SK-N-SH (cell line): ENCODE results near the gene STH. TPM values are rescaled to one million over a fixed set of nuclear protein-coding genes. Genes with fewer than 3 reads are reported as not detected.

ENCODE experiments used
- CTCF ChIA-PET: fragments of 300-600, 350-600 bp; formaldehyde crosslinking; extraction: SDS; loops from one replicate; lab custom pipeline; 2021; lab: Yijun Ruan, JAX
- POLR2A ChIA-PET: fragments of 350-600 bp; sonication (Branson Sonifier 250); formaldehyde crosslinking; extraction: SDS; loops from one replicate; lab custom pipeline; 2020; ENCODE audit warnings: antibody characterized with exemption, inconsistent platforms; lab: Yijun Ruan, JAX
- DNase-seq: peaks from one replicate; pipeline ENCODE4 v3.0.0; 2012
- H2AFZ ChIP-seq: fragments of 200-600 bp; sonication (generic); 2 replicates; pipeline ENCODE4 v1.8.1; 2016; ENCODE audit warnings: antibody characterized with exemption, mild to moderate bottlenecking, low read depth
- H3F3A ChIP-seq: fragments of 200-600 bp; sonication (generic); replicated peaks from 2 replicates; pipeline ENCODE3; 2016; ENCODE audit warnings: antibody characterized with exemption, mild to moderate bottlenecking; ENCODE audit not compliant: insufficient read depth
- H3K27ac ChIP-seq, 2 experiments: fragments of 200-500 bp in 1 of 2; fragments of 200-600 bp in 1 of 2; sonication (Bioruptor generic) in 1 of 2; sonication (generic), shearing (Covaris generic) in 1 of 2; 2 replicates each; pipeline versions ENCODE4 v1.5.1 to v1.6.1; 2014 to 2016; ENCODE audit warnings: low read depth in 2 of 2, inconsistent platforms in 1 of 2, low read length in 1 of 2, mild to moderate bottlenecking in 1 of 2, mixed read lengths in 1 of 2
- H3K27me3 ChIP-seq: fragments of 200-600 bp; sonication (generic), shearing (Covaris generic); 2 replicates; pipeline ENCODE4 v1.6.1; 2016; ENCODE audit warnings: mixed run types; ENCODE audit not compliant: insufficient read depth
- H3K36me3 ChIP-seq, 2 experiments: fragments of 200-500 bp in 1 of 2; fragments of 200-600 bp in 1 of 2; sonication (Bioruptor generic) in 1 of 2; sonication (generic) in 1 of 2; replicated peaks in 1 of 2; 2 replicates each; pipeline versions ENCODE3 to v1.5.1; 2014 to 2016; ENCODE audit warnings: low read length in 1 of 2, mild to moderate bottlenecking in 1 of 2; ENCODE audit not compliant: insufficient read depth in 2 of 2, control insufficient read depth in 1 of 2
- H3K4me1 ChIP-seq, 2 experiments: fragments of 200-500 bp in 1 of 2; fragments of 200-600 bp in 1 of 2; sonication (Bioruptor generic) in 1 of 2; sonication (generic), shearing (Covaris generic) in 1 of 2; 2 replicates each; pipeline versions ENCODE4 v1.5.1 to v1.6.1; 2014 to 2016; ENCODE audit warnings: low read depth in 1 of 2, low read length in 1 of 2, mixed run types in 1 of 2; ENCODE audit not compliant: insufficient read depth in 2 of 2, control insufficient read depth in 1 of 2
- H3K4me2 ChIP-seq: fragments of 200-600 bp; sonication (generic), shearing (Covaris generic); 2 replicates; pipeline ENCODE4 v1.6.1; 2017; ENCODE audit warnings: mixed run types
- H3K4me3 ChIP-seq, 2 experiments: fragments of 200-500 bp in 1 of 2; fragments of 200-600 bp in 1 of 2; sonication (Bioruptor generic) in 1 of 2; sonication (generic), shearing (Covaris generic) in 1 of 2; 2 replicates each; pipeline versions ENCODE4 v1.5.1 to v1.8.1; 2014 to 2016; ENCODE audit warnings: low read depth in 2 of 2, inconsistent platforms in 1 of 2, low read length in 1 of 2, mild to moderate bottlenecking in 1 of 2, mixed read lengths in 1 of 2, moderate library complexity in 1 of 2
- H3K79me2 ChIP-seq: fragments of 200-600 bp; sonication (generic); 2 replicates; pipeline ENCODE4 v1.8.1; 2017; ENCODE audit warnings: mild to moderate bottlenecking; ENCODE audit not compliant: insufficient read depth
- H3K9ac ChIP-seq: fragments of 200-600 bp; sonication (generic); 2 replicates; pipeline ENCODE4 v1.6.1; 2017; ENCODE audit warnings: mixed run types
- H3K9me2 ChIP-seq: fragments of 200-600 bp; sonication (generic); 2 replicates; pipeline ENCODE4 v1.6.1; 2017; ENCODE audit warnings: mixed run types
- H3K9me3 ChIP-seq: fragments of 200-600 bp; sonication (generic); 2 replicates; pipeline ENCODE4 v1.6.1; 2017; ENCODE audit warnings: mixed run types, mild to moderate bottlenecking, moderate library complexity
- H4K20me1 ChIP-seq: fragments of 200-600 bp; sonication (generic); 2 replicates; pipeline ENCODE4 v1.6.1; 2017; ENCODE audit warnings: mild to moderate bottlenecking, mixed run types; ENCODE audit not compliant: insufficient read depth
- ELF1 ChIP-seq: IDR thresholded peaks from 2 replicates; pipeline ENCODE4 v1.4.0; 2012
- EZH2phosphoT487 ChIP-seq: fragments of 200-600 bp; sonication (generic); IDR thresholded peaks from 2 replicates; pipeline ENCODE4 v1.6.1; 2017; ENCODE audit warnings: low read depth, mixed run types, mild to moderate bottlenecking, antibody characterized with exemption, moderate library complexity, borderline replicate concordance
- FOSL2 ChIP-seq: IDR thresholded peaks from 2 replicates; pipeline ENCODE4 v1.4.0; 2012; ENCODE audit warnings: low read depth, mild to moderate bottlenecking, moderate library complexity, borderline replicate concordance
- FOXJ3 ChIP-seq: sonication (generic); formaldehyde crosslinking; IDR thresholded peaks from 2 replicates; pipeline ENCODE4 v1.5.1; 2020; ENCODE audit warnings: mild to moderate bottlenecking, missing genetic modification reagents
- GABPA ChIP-seq: IDR thresholded peaks from 2 replicates; pipeline ENCODE4 v1.4.0; 2012; ENCODE audit warnings: low read depth, mild to moderate bottlenecking
- JUND ChIP-seq: IDR thresholded peaks from 2 replicates; pipeline ENCODE4 v1.4.0; 2012
- NFIC ChIP-seq: IDR thresholded peaks from 2 replicates; pipeline ENCODE4 v1.4.0; 2012; ENCODE audit warnings: borderline replicate concordance
- NRF1 ChIP-seq: IDR thresholded peaks from 2 replicates; pipeline ENCODE4 v1.6.1; 2012; ENCODE audit warnings: low read depth, mild to moderate bottlenecking, low read length
- RXRA ChIP-seq: IDR thresholded peaks from 2 replicates; pipeline ENCODE4 v1.4.0; 2012; ENCODE audit warnings: low read depth, mild to moderate bottlenecking, borderline replicate concordance
- SMC3 ChIP-seq: IDR thresholded peaks from 2 replicates; pipeline ENCODE4 v1.6.1; 2012; ENCODE audit warnings: low read depth, low read length, improper control_type of control experiment
- TCF12 ChIP-seq: IDR thresholded peaks from 2 replicates; pipeline ENCODE4 v1.4.0; 2012
- TEAD4 ChIP-seq: IDR thresholded peaks from 2 replicates; pipeline ENCODE4 v1.4.0; 2012; ENCODE audit warnings: mild to moderate bottlenecking, borderline replicate concordance; ENCODE audit not compliant: insufficient read depth
- YY1 ChIP-seq: IDR thresholded peaks from 2 replicates; pipeline ENCODE4 v1.4.0; 2012; ENCODE audit warnings: low read depth, mild to moderate bottlenecking
- WGBS: methylation state at CpG from one replicate; pipeline ENCODE4 v1.1.6; 2017; ENCODE audit warnings: low lambda C conversion rate; 5-methylcytosine and 5-hydroxymethylcytosine counted together
- polyA plus RNA-seq, 3 experiments: library from polyadenylated mRNA; depleted of rRNA; stranded (reverse); fragments of >200 nt; gene quantifications; 2 replicates each; pipeline ENCODE4 v1.2.3, GENCODE V29; 2012
- TF ChIP-seq, protein P1 (sequence below): fragments of 200-600 bp; sonication (generic); IDR thresholded peaks from 2 replicates; pipeline ENCODE4 v1.6.1; 2017; ENCODE audit warnings: antibody characterized with exemption, mild to moderate bottlenecking, moderate library complexity
- TF ChIP-seq, protein P2 (sequence below): IDR thresholded peaks from 2 replicates; pipeline ENCODE4 v1.4.0; 2012; ENCODE audit warnings: low read depth
- TF ChIP-seq, protein P3 (sequence below): IDR thresholded peaks from 2 replicates; pipeline ENCODE4 v1.4.0; 2012; ENCODE audit warnings: low read depth, borderline replicate concordance
- TF ChIP-seq, protein P4 (sequence below): IDR thresholded peaks from 2 replicates; pipeline ENCODE4 v1.4.0; 2012; ENCODE audit warnings: low read depth, borderline replicate concordance

The STH gene
- polyA plus RNA-seq, 1 of the 3 experiments (the other 2 are of a cell fraction): not detected

DNA sequence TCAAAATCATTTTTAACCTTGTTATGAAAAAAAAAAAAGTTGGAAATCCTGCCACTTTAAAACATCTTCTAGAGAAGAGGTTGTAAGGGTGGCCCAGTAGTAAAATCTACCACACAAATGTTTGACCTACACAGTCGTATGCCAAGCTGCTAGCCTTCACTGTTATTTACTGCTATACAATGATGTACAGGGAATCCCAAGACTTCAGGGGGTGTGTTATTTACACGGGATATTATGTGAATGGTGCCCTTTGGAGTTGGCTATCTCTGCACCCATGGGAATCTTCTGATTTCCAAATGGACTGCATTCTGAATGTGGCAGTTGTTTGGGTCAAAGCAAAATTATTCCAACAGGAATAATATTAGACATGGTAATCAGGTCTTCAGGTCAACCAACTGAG, 45.9 kb downstream of the STH start (continued):
- TF ChIP-seq, protein P1, sequence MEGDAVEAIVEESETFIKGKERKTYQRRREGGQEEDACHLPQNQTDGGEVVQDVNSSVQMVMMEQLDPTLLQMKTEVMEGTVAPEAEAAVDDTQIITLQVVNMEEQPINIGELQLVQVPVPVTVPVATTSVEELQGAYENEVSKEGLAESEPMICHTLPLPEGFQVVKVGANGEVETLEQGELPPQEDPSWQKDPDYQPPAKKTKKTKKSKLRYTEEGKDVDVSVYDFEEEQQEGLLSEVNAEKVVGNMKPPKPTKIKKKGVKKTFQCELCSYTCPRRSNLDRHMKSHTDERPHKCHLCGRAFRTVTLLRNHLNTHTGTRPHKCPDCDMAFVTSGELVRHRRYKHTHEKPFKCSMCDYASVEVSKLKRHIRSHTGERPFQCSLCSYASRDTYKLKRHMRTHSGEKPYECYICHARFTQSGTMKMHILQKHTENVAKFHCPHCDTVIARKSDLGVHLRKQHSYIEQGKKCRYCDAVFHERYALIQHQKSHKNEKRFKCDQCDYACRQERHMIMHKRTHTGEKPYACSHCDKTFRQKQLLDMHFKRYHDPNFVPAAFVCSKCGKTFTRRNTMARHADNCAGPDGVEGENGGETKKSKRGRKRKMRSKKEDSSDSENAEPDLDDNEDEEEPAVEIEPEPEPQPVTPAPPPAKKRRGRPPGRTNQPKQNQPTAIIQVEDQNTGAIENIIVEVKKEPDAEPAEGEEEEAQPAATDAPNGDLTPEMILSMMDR: no peak
- TF ChIP-seq TEAD4 (no peak), NFIC (no peak)
- TF ChIP-seq, protein P2, sequence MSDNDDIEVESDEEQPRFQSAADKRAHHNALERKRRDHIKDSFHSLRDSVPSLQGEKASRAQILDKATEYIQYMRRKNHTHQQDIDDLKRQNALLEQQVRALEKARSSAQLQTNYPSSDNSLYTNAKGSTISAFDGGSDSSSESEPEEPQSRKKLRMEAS: no peak

DNA sequence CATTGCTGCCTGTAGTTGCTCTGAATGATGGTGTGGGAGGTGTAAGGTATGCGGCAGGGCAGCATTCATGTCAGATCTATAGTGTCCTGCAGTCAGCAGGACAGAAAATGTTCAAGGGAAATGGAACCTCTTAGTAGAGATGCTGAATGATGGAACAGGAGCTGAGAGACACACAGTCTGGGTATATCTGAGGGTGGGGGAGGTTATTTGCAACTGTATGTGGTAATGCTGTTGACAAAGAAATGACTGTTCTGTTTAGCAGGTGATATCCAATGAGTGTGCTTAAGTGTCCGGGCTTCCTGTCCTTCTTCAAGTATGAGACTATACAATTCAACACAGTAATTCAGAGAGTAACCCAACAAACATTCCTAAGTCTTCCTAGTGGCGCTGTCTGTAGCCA, 46.6 kb downstream of the STH start:
- no peak overlapping the region for H2AFZ ChIP-seq
- WGBS: 95% methylated on average over 3 of the region's 3 CpGs
- TF ChIP-seq, protein P3, sequence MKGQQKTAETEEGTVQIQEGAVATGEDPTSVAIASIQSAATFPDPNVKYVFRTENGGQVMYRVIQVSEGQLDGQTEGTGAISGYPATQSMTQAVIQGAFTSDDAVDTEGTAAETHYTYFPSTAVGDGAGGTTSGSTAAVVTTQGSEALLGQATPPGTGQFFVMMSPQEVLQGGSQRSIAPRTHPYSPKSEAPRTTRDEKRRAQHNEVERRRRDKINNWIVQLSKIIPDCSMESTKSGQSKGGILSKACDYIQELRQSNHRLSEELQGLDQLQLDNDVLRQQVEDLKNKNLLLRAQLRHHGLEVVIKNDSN: no peak
- TF ChIP-seq NFIC: no peak
- no peak for TF ChIP-seq TCF12
- no peak for TF ChIP-seq NRF1
- TF ChIP-seq, protein P4, sequence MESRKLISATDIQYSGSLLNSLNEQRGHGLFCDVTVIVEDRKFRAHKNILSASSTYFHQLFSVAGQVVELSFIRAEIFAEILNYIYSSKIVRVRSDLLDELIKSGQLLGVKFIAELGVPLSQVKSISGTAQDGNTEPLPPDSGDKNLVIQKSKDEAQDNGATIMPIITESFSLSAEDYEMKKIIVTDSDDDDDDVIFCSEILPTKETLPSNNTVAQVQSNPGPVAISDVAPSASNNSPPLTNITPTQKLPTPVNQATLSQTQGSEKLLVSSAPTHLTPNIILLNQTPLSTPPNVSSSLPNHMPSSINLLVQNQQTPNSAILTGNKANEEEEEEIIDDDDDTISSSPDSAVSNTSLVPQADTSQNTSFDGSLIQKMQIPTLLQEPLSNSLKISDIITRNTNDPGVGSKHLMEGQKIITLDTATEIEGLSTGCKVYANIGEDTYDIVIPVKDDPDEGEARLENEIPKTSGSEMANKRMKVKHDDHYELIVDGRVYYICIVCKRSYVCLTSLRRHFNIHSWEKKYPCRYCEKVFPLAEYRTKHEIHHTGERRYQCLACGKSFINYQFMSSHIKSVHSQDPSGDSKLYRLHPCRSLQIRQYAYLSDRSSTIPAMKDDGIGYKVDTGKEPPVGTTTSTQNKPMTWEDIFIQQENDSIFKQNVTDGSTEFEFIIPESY: no peak
- TF ChIP-seq, all 33 proteins: peak for 0
- no peak for DNase-seq
- H3K9me3 ChIP-seq: no peaks in the 10 kb centered on the region
- H3K4me3 ChIP-seq: no peak overlapping the region
- peaks cover 4 to 5% of the 10 kb centered on the region in 2 experiments; a peak in 3 of 4 replicates for H3K4me1 ChIP-seq
- no peaks in the 10 kb centered on the region for H3K27me3 ChIP-seq
- H3K9ac ChIP-seq: no peak overlapping the region
- no peak overlapping the region for H3K4me2 ChIP-seq
- no peaks in the 10 kb centered on the region for H3K9me2 ChIP-seq
- POLR2A ChIA-PET: no interaction called here
- CTCF ChIA-PET: interaction anchor here (1.4 to 4.7 kb wide), 14 partner anchors 11 to 171 kb away, joined by 3 to 58 read pairs (median 24); partner anchors contain the start of gene KANSL1
- no peak overlapping the region for H3K27ac ChIP-seq
- 0 out of 2 replicates have a peak, but pooled peaks cover 8% of the 10 kb centered on the region for H4K20me1 ChIP-seq
- peaks cover 40% of the 10 kb centered on the region for H3K79me2 ChIP-seq
- peaks cover 18% of the 10 kb centered on the region for H3F3A ChIP-seq
- peaks cover 66 to 76% of the 10 kb centered on the region in 2 experiments for H3K36me3 ChIP-seq

DNA sequence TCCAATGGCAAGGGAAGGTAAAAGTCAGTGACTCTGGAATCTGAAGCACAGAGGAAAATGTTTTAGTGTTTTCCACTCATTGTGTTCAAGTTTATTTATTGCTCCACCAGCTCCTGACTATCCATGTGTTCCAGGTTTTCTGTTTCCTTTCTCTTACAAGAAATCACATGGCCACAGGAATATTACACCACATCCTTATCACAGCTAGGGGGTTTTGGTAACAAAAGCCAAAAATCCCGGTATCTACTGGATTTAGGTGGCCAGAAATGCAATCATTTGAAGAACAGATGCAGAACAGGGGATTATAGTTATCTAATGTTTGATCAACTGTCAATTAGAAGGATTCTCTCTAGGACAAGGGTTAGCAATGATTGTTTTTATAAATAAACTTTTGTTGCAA, 47.9 kb downstream of the STH start:
- Histone ChIP-seq H3K79me2 (peaks cover 43% of the 10 kb centered on the region), H3K27ac (no peak overlapping the region), H3K4me1 (peaks cover 4 to 5% of the 10 kb centered on the region in 2 experiments; a peak in 3 of 4 replicates), H3K9me2 (no peaks in the 10 kb centered on the region), H3K4me3 (no peak overlapping the region), H4K20me1 (peaks cover 18% of the 10 kb centered on the region; the same call in 1 of the 2 replicates), H2AFZ (no peak overlapping the region), H3K36me3 (peaks cover 60 to 75% of the 10 kb centered on the region in 2 experiments), H3F3A (peaks cover 18% of the 10 kb centered on the region), H3K9me3 (no peaks in the 10 kb centered on the region), H3K27me3 (no peaks in the 10 kb centered on the region), H3K9ac (no peak overlapping the region), H3K4me2 (no peak overlapping the region)
- ChIA-PET POLR2A (no interaction called here), CTCF (interaction anchor here (1.0 to 3.9 kb wide), 5 partner anchors 9 to 147 kb away, joined by 4 to 58 read pairs (median 19); partner anchors contain the start of gene KANSL1)
- TF ChIP-seq YY1 (no peak), FOXJ3 (CRISPR knock-in tag) (no peak), ELF1 (no peak), RXRA (no peak), FOSL2 (no peak), JUND (no peak), EZH2phosphoT487 (no peak), TCF12 (no peak), GABPA (no peak), SMC3 (no peak)
- TF ChIP-seq, protein P4: no peak
- 52% methylated on average over 1 of the region's 1 CpG for WGBS
- no peak for DNase-seq
